GM06990 (cell line): ENCODE results near the gene COL4A2.

Experiments
- DNase-seq: peaks from one replicate; pipeline ENCODE4 v3.0.0-alpha.2; 2011; ENCODE audit not compliant: insufficient read length; ENCODE audit errors: extremely low read depth
- H3K27me3 ChIP-seq: replicated peaks from 2 replicates; pipeline ENCODE4 v1.6.0; 2011; ENCODE audit warnings: low read length; ENCODE audit not compliant: control insufficient read depth, insufficient read depth
- H3K36me3 ChIP-seq: 2 replicates; pipeline ENCODE4 v1.5.1; 2011; ENCODE audit warnings: low read length; ENCODE audit not compliant: control insufficient read depth, insufficient read depth
- H3K4me3 ChIP-seq: replicated peaks from 2 replicates; pipeline ENCODE4 v1.5.1; 2011; ENCODE audit warnings: low read depth, mild to moderate bottlenecking, control low read depth, low read length
- TF ChIP-seq, protein P1 (sequence below): IDR thresholded peaks from 2 replicates; pipeline ENCODE4 v1.5.1; 2011; ENCODE audit warnings: low read length, control low read depth, mild to moderate bottlenecking, inconsistent platforms; ENCODE audit not compliant: insufficient read depth, poor library complexity, severe bottlenecking

The COL4A2 gene

DNA sequence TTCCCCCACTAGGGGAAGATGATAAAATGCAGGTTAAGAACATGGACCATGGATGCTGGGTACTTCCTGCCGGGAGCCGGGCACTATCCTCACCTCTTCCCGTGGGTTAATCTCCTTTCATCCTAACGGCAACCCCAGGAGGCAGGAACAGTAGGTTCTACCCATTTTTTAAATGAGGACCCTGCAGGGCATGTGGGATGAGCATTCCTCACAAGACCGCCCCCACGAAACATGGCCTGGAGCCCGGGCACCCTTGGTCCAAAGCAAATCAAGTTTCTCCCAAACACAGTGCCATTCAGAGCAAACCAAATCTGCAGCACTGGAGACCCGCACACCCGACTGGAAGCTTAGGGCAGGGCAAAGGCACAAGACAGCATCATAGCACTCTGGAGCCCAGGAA lies 35.4 kb downstream of the COL4A2 start:
- Histone ChIP-seq H3K27me3 (no peaks in the 10 kb centered on the region; the same call in 1 of the 2 replicates), H3K4me3 (no peak overlapping the region), H3K36me3 (no peaks in the 10 kb centered on the region)
- DNase-seq, result no peak
- TF ChIP-seq, protein P1, sequence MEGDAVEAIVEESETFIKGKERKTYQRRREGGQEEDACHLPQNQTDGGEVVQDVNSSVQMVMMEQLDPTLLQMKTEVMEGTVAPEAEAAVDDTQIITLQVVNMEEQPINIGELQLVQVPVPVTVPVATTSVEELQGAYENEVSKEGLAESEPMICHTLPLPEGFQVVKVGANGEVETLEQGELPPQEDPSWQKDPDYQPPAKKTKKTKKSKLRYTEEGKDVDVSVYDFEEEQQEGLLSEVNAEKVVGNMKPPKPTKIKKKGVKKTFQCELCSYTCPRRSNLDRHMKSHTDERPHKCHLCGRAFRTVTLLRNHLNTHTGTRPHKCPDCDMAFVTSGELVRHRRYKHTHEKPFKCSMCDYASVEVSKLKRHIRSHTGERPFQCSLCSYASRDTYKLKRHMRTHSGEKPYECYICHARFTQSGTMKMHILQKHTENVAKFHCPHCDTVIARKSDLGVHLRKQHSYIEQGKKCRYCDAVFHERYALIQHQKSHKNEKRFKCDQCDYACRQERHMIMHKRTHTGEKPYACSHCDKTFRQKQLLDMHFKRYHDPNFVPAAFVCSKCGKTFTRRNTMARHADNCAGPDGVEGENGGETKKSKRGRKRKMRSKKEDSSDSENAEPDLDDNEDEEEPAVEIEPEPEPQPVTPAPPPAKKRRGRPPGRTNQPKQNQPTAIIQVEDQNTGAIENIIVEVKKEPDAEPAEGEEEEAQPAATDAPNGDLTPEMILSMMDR, result no peak

DNA sequence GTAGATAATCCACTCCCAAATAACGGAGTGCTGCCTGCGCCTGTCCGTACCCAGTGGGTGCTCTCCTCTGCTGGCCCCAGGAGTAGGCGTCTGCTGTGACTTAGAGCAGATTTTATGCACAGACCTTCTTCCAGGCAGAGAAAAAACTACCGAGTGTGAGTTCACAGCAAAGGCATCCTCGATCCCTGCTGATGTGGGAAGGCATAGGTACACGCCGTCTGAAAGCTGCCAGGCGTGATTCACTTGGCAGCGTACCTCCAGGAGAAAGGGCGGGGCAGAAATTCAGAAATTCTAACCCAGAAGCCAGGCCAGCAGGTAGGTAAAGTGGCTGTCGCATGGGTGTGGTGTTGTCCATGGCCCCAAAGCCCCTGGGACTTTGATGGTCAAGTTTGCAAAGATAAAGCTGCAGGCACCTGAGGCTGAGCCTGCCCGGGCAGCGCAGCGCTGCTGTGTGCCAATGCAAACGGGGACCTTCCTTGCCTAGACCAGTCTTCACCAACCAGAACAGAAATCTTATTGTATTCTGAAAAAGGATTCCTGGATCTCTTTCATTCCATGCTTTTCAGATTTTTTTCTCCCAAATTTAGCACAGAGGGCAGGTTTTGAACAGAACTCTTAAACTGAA lies 36.3 kb downstream of the COL4A2 start:
- H3K4me3 ChIP-seq, result no peak overlapping the region
- H3K27me3 ChIP-seq, result no peaks in the 10 kb centered on the region; the same call in 1 of the 2 replicates
- no peak for DNase-seq
- no peaks in the 10 kb centered on the region for H3K36me3 ChIP-seq
- TF ChIP-seq, protein P1, result no peak

DNA sequence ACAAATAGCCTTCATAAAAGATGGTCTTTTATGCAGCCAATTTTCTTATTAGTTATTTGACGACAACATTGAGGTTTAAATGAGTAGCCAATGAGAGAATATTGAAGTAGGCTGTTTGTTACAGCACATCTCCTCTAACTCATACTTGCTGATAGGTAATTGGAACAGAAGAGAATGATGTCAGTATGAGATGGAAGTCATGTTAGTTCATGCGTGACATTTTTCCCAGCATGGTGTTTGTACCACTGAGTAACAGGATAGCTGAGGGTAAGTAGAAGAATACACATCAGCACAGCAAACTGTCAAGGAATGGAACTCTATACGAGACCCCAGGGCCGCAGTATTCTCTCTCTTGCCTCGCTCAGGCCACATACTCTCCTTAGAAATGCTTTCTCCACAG lies 37.2 kb downstream of the COL4A2 start:
- Histone ChIP-seq H3K27me3 (no peaks in the 10 kb centered on the region; the same call in 1 of the 2 replicates), H3K4me3 (no peak overlapping the region), H3K36me3 (no peaks in the 10 kb centered on the region)
- TF ChIP-seq, protein P1, result no peak
- no peak for DNase-seq

DNA sequence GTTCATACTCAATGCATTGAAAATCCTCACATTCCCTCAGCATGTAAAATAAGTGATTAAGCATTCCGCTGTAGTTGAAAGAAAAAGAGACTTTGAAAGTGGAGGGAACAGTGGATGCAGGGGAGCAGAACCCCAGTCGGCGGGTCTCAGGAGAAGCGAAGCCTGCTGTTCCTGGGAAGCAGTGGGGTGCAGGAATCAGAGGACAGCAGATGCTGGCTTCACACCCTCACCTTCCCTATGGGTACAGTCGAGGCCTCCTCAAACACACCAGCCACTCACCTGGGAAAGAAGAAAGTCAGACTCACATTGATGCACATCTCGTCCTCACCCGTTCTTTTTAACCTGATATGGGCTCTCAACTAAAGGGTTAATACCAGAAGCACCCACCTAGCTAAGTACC lies 38.2 kb downstream of the COL4A2 start:
- no peaks in the 10 kb centered on the region for H3K36me3 ChIP-seq
- TF ChIP-seq, protein P1, result no peak
- H3K4me3 ChIP-seq, result no peak overlapping the region
- H3K27me3 ChIP-seq, result no peaks in the 10 kb centered on the region; the same call in 1 of the 2 replicates
- DNase-seq, result no peak

DNA sequence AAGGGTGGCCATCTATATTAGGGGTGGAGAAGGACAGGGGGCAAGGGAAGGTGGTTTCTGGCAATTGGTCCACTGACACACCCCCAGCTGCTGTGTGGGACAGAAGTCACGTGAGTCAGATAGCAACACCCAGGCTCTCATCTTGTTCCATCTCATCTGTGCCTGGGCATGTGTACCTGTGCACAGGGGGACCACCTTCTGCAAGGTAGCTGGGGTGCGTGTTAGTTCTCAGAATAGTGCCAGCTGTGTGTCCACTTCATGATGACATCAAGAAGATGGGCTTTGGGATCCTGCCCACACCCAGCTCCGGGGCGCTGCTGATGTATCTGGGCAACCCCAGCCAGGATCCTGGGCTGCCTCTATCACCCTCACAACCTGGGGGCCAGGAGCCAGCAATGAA lies 38.6 kb downstream of the COL4A2 start:
- Histone ChIP-seq H3K4me3 (no peak overlapping the region), H3K27me3 (no peaks in the 10 kb centered on the region; the same call in 1 of the 2 replicates), H3K36me3 (no peaks in the 10 kb centered on the region)
- no peak for DNase-seq
- TF ChIP-seq, protein P1, result no peak

DNA sequence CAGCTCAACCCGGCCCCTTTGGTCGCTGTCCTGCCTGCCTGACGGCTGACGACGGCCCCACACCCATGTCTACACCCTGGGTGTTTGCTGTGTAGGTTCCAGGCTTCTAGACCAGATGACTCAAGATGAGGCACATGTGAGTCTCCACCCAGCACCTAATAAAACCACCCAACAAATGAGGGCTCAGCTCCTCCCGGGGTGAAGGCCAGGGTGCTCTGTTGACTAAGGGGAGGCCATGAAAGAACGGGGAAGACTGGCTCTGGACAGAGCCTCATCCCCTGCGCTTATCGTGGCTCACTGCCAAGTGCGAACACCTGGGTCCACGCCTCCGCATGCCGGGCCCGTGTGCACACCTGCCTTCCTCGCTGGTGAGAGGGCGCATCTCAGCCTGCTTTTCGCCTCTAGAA lies 39.6 kb downstream of the COL4A2 start:
- TF ChIP-seq, protein P1, result no peak
- DNase-seq, result no peak
- Histone ChIP-seq H3K4me3 (no peak overlapping the region), H3K27me3 (no peaks in the 10 kb centered on the region; the same call in 1 of the 2 replicates), H3K36me3 (no peaks in the 10 kb centered on the region)
